ENCODE measurements around the gene CRTC3.

DNA sequence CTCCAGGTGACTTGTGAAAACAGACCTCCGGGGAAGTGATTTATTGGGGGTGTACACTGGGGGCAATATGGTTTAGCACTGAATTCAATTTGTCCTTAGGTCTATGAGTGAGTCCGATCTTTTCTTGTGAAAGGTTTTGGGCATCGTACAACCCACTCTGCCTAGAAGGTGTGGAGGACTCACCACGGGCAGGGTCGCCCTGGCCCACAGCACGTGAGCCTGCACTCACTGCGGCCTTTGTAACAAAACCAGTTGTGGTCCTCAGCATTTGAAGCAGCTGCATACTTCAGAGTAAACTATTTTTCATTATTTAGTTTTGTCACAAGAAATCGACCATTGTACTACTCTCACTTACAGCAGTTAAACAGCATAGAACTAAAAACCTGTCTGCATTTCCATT lies 114.8 kb downstream of the CRTC3 start:
- TF ChIP-seq, protein P1, sequence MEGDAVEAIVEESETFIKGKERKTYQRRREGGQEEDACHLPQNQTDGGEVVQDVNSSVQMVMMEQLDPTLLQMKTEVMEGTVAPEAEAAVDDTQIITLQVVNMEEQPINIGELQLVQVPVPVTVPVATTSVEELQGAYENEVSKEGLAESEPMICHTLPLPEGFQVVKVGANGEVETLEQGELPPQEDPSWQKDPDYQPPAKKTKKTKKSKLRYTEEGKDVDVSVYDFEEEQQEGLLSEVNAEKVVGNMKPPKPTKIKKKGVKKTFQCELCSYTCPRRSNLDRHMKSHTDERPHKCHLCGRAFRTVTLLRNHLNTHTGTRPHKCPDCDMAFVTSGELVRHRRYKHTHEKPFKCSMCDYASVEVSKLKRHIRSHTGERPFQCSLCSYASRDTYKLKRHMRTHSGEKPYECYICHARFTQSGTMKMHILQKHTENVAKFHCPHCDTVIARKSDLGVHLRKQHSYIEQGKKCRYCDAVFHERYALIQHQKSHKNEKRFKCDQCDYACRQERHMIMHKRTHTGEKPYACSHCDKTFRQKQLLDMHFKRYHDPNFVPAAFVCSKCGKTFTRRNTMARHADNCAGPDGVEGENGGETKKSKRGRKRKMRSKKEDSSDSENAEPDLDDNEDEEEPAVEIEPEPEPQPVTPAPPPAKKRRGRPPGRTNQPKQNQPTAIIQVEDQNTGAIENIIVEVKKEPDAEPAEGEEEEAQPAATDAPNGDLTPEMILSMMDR (IDR thresholded peaks at IDR 0.05) = no peak
- TF ChIP-seq REST (IDR thresholded peaks at IDR 0.05; ENCODE audit: insufficient read depth in 1 of 2, low read depth in 2 of 2, low read length in 1 of 2) (no peak), POLR2AphosphoS5 (IDR thresholded peaks at IDR 0.05; ENCODE audit: low read depth, low read length) (no peak), SIN3A (IDR thresholded peaks at IDR 0.05; ENCODE audit: borderline replicate concordance, insufficient read depth, low read depth, low read length) (no peak), TCF7L2 (IDR thresholded peaks at IDR 0.05; ENCODE audit: low read depth, low read length) (no peak)

Data from Panc1 (cell line).